Smooth muscle cell (in vitro differentiated cells): ENCODE results near the gene FBXL2. TPM values are rescaled to one million over a fixed set of nuclear protein-coding genes. Genes with fewer than 3 reads are reported as not detected.

Experiments used
- DNase-seq: peaks from one replicate; lab custom pipeline; 2025; ENCODE audit not compliant: unreplicated experiment; lab: John Stamatoyannopoulos, UW
- H2AFZ ChIP-seq: fragments of 200-600 bp; sonication (generic); 2 replicates; pipeline ENCODE4 v1.6.0; 2016; ENCODE audit warnings: antibody characterized with exemption, low read depth, mild to moderate bottlenecking
- H3F3A ChIP-seq: fragments of 200-600 bp; sonication (generic); 2 replicates; pipeline ENCODE4 v1.6.0; 2017; ENCODE audit warnings: antibody characterized with exemption, low read depth
- H3K27ac ChIP-seq: fragments of 200-600 bp; sonication (generic); 2 replicates; pipeline ENCODE4 v1.5.1; 2016; ENCODE audit warnings: low read depth, mild to moderate bottlenecking
- H3K27me3 ChIP-seq: fragments of 200-600 bp; sonication (generic); 2 replicates; pipeline ENCODE4 v1.6.1; 2016; ENCODE audit warnings: low read depth, mild to moderate bottlenecking
- H3K36me3 ChIP-seq: fragments of 200-600 bp; sonication (generic); 2 replicates; pipeline ENCODE4 v1.5.1; 2016; ENCODE audit warnings: low read depth
- H3K4me1 ChIP-seq: fragments of 200-600 bp; sonication (generic); 2 replicates; pipeline ENCODE4 v1.5.1; 2016; ENCODE audit warnings: low read depth
- H3K4me2 ChIP-seq: fragments of 200-600 bp; sonication (generic); 2 replicates; pipeline ENCODE4 v1.6.0; 2016; ENCODE audit warnings: mild to moderate bottlenecking
- H3K4me3 ChIP-seq: fragments of 200-600 bp; sonication (generic); 2 replicates; pipeline ENCODE4 v1.5.1; 2016; ENCODE audit warnings: mild to moderate bottlenecking
- H3K79me2 ChIP-seq: fragments of 200-600 bp; sonication (generic); 2 replicates; pipeline ENCODE4 v1.6.0; 2016; ENCODE audit warnings: low read depth, mild to moderate bottlenecking
- H3K9ac ChIP-seq: fragments of 200-600 bp; sonication (generic); 2 replicates; pipeline ENCODE4 v1.6.0; 2016; ENCODE audit warnings: low read depth
- H3K9me3 ChIP-seq: fragments of 200-600 bp; sonication (generic); replicated peaks from 2 replicates; pipeline ENCODE4 v1.5.1; 2016; ENCODE audit warnings: low read depth
- H4K20me1 ChIP-seq: fragments of 200-600 bp; sonication (generic); 2 replicates; pipeline ENCODE4 v1.6.0; 2016; ENCODE audit warnings: low read depth
- CTCF ChIP-seq: fragments of 200-600 bp; sonication (generic); IDR thresholded peaks from 2 replicates; pipeline ENCODE4 v1.5.1; 2017; ENCODE audit warnings: borderline replicate concordance, mild to moderate bottlenecking, antibody characterized with exemption; ENCODE audit not compliant: insufficient read depth, poor library complexity, severe bottlenecking
- WGBS: methylation state at CpG from one replicate; pipeline ENCODE4 v1.1.7; 2016; ENCODE audit warnings: low lambda C conversion rate; 5-methylcytosine and 5-hydroxymethylcytosine counted together
- polyA plus RNA-seq: library from polyadenylated mRNA; unstranded; fragments of >200 nt; fragmentation: Nextera tagmentation; extraction: Ambion mirVana; gene quantifications from 2 replicates; pipeline ENCODE4 v1.2.1, GENCODE V29; 2016
- total RNA-seq: library from RNA; depleted of rRNA; stranded (reverse); fragments of >200 nt; gene quantifications from 2 replicates; pipeline ENCODE4 v1.2.3, GENCODE V29; 2014

The FBXL2 gene, protein sequence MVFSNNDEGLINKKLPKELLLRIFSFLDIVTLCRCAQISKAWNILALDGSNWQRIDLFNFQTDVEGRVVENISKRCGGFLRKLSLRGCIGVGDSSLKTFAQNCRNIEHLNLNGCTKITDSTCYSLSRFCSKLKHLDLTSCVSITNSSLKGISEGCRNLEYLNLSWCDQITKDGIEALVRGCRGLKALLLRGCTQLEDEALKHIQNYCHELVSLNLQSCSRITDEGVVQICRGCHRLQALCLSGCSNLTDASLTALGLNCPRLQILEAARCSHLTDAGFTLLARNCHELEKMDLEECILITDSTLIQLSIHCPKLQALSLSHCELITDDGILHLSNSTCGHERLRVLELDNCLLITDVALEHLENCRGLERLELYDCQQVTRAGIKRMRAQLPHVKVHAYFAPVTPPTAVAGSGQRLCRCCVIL
- total RNA-seq (10.7 and 13.6 TPM in 2 replicates), polyA plus RNA-seq (8.9 and 11.3 TPM in 2 replicates)

GRCh38 chr3:33277193-33277882 is at the start of gene FBXL2:
FBXL2 (plus strand) TSS chr3:33277442; CDS start chr3:33277513, 71 bp downstream.
- Histone ChIP-seq H3K79me2 (peaks cover 43% of the 10 kb centered on the region), H3K36me3 (peaks cover 2% of the 10 kb centered on the region), H3K4me3 (peak within 1 kb of the TSS; percentile 98), H4K20me1 (peaks cover 9% of the 10 kb centered on the region), H3K9me3 (no peaks in the 10 kb centered on the region), H3K27me3 (no peaks in the 10 kb centered on the region), H2AFZ (peak within 1 kb of the TSS; percentile 96), H3K27ac (peak within 1 kb of the TSS; percentile 29), H3F3A (no peaks in the 10 kb centered on the region), H3K4me2 (peak within 1 kb of the TSS; percentile 86), H3K4me1 (peaks cover 7% of the 10 kb centered on the region), H3K9ac (peak within 1 kb of the TSS; percentile 91)
- no peak for TF ChIP-seq CTCF
- WGBS: 1% methylated on average over 36 of the region's 63 CpGs
- DNase-seq: peak; percentile 33

DNA sequence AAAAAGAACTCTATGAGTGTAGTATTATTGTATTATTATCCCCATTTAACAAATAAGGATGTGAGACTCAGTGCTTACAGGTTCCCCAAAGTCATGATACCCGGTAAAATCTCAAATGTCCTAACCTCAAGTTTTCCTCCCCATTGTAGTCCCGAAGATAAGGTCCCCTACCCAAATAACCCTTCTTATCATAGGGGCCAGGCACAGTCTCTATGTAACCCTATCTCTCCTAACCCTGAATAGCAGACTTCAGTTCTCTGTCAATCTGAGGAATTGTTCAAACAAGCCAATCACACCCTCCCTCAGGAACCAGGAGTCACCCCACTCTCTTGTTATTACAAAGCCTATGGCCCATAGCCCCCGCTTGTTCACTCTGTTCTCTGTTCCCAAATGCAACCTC is 48.2 kb upstream of the FBXL2 start:
- TF ChIP-seq CTCF: no peak
- Histone ChIP-seq H4K20me1 (no peaks in the 10 kb centered on the region), H3K9me3 (no peaks in the 10 kb centered on the region), H3K4me3 (no peak overlapping the region), H2AFZ (no peak overlapping the region), H3K9ac (no peak overlapping the region), H3F3A (no peaks in the 10 kb centered on the region), H3K27me3 (no peaks in the 10 kb centered on the region), H3K4me2 (no peak overlapping the region), H3K79me2 (no peaks in the 10 kb centered on the region), H3K27ac (no peak overlapping the region), H3K36me3 (no peaks in the 10 kb centered on the region), H3K4me1 (no peaks in the 10 kb centered on the region)
- DNase-seq: no peak
- WGBS: 97% methylated on average over 3 of the region's 3 CpGs

DNA sequence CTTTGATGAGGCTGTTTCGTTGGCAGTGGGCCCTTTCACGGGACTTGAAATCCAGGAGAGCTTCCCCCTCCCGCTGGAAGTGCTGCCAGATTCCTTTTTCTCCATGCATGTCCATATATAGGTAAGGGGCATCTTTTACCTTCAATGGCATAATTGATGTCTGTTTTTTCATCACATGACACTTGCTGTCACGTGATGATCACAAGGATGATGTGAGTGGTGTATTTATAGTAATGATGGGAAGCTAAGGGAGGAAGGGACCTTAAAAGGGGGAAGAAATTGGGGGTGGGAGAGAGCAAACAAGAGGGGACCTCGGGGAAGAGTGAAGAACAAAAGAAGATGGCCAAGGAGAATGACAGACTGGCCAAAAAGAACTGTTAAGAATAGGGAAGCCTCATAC is 47.3 kb upstream of the FBXL2 start:
- Histone ChIP-seq H3K27ac (no peak overlapping the region), H3K27me3 (no peaks in the 10 kb centered on the region), H3K4me3 (no peak overlapping the region), H3K4me2 (no peak overlapping the region), H2AFZ (no peak overlapping the region), H4K20me1 (no peaks in the 10 kb centered on the region), H3K9ac (no peak overlapping the region), H3K36me3 (no peaks in the 10 kb centered on the region), H3K9me3 (no peaks in the 10 kb centered on the region), H3K4me1 (no peaks in the 10 kb centered on the region), H3K79me2 (no peaks in the 10 kb centered on the region), H3F3A (no peaks in the 10 kb centered on the region)
- 72% methylated on average over 5 of the region's 5 CpGs for WGBS
- TF ChIP-seq CTCF: no peak
- DNase-seq: no peak
